LNCAP (cell line): ENCODE data around the gene PITPNM3.

ENCODE experiments used
- CTCF ChIP-seq: fragments of 450-650 bp; IDR thresholded peaks from 2 replicates; pipeline ENCODE4 v1.5.1; 2017; ENCODE audit warnings: mild to moderate bottlenecking

Gene PITPNM3

GRCh38 chr17:6494239-6494941 is 62.0 kb downstream of the PITPNM3 start:
- TF ChIP-seq CTCF = no peak

- TF ChIP-seq CTCF = no peak
These were observed 63.3 kb downstream of the PITPNM3 start for GRCh38 chr17:6492892-6493674.

GRCh38 chr17:6491071-6491700 is 65.2 kb downstream of the PITPNM3 start:
- no peak for TF ChIP-seq CTCF

- no peak for TF ChIP-seq CTCF
These were observed 67.3 kb downstream of the PITPNM3 start for GRCh38 chr17:6489016-6489550.

GRCh38 chr17:6488008-6488539 is 68.3 kb downstream of the PITPNM3 start:
- no peak for TF ChIP-seq CTCF

- TF ChIP-seq CTCF = no peak
These were observed 68.9 kb downstream of the PITPNM3 start for GRCh38 chr17:6487251-6488007.
